GM21360 (cell line): ENCODE results near the gene TSSK2.
"Not testable (repeated sequence)": the region's sequence is repeated elsewhere in the genome, so short reads cannot be mapped to it uniquely, and the experiment has no call there.

ENCODE experiments used
- ATAC-seq: cut with Tn5 transposase; IDR thresholded peaks from one replicate; pipeline ENCODE4 v1.9.1; 2021; ENCODE audit warnings: mild to moderate bottlenecking, moderate library complexity; ENCODE audit not compliant: unreplicated experiment

TSSK2 gene

GRCh38 chr22:19130959-19131684, at the start of gene TSSK2:
TSS of gene TSSK2 (plus strand) at chr22:19131308. CDS start at chr22:19131400, 92 bp downstream.
- no peak for ATAC-seq

- ATAC-seq, result no peak
These were observed 49.8 kb upstream of the TSSK2 start for GRCh38 chr22:19081351-19081750.

GRCh38 chr22:19082101-19082500, 49.0 kb upstream of the TSSK2 start:
- no peak for ATAC-seq

DNA sequence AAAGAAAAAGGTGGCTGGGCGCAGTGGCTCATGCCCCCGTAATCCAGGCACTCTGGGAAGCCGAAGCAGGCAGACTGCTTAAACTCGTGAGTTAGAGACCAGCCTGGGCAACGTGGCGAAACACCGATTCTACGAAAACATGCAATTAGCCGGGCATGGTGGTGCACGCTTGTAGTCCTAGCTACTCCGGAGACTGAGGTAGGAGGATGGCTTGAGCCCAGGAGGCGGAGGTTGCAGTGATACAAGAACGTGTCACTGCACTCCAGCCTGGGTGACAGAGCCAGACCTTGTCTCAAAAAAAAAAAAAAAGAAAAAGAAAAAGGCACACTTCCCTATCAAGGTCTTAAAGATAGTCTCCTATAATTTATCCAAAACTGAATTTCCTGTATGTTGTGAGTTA, 48.3 kb upstream of the TSSK2 start:
- no peak for ATAC-seq

DNA sequence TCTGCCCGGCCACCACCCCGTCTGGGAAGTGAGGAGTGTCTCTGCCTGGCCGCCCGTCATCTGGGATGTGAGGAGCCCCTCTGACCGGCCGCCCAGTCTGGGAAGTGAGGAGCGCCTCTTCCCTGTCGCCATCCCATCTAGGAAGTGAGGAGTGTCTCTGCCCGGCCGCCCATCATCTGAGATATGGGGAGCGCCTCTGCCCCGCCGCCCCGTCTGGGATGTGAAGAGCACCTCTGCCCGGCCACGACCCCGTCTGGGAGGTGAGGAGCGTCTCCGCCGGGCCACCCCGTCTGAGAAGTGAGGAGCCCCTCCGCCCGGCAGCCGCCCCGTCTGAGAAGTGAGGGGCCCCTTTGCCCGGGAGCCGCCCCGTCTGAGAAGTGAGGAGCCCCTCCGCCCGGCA, 47.0 kb upstream of the TSSK2 start:
- not testable (repeated sequence) for ATAC-seq

- not testable (repeated sequence) for ATAC-seq
These were observed 46.5 kb upstream of the TSSK2 start for GRCh38 chr22:19084586-19084985.

GRCh38 chr22:19085233-19085718, 45.8 kb upstream of the TSSK2 start:
- ATAC-seq, result no peak

DNA sequence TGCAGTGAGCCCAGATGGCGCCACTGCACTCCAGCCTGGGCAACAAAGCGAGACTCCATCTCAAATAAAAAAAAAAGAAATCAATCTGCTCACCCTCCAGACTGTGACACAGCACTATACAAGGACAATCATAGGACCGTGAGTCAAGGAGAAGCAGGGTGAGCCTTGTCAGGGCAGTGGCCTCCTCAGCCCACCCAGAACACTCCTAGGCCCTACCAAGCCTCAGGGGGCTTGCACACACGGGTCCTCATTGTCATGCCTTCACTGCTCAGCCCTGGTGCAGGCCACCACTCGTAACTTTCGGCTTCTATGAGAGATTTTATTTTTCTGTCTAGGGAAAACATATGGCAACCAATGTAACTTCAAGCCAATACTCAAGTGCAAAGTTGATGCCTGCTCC, 44.7 kb upstream of the TSSK2 start:
- ATAC-seq, result no peak

GRCh38 chr22:19086896-19087295, 44.2 kb upstream of the TSSK2 start:
- no peak for ATAC-seq

DNA sequence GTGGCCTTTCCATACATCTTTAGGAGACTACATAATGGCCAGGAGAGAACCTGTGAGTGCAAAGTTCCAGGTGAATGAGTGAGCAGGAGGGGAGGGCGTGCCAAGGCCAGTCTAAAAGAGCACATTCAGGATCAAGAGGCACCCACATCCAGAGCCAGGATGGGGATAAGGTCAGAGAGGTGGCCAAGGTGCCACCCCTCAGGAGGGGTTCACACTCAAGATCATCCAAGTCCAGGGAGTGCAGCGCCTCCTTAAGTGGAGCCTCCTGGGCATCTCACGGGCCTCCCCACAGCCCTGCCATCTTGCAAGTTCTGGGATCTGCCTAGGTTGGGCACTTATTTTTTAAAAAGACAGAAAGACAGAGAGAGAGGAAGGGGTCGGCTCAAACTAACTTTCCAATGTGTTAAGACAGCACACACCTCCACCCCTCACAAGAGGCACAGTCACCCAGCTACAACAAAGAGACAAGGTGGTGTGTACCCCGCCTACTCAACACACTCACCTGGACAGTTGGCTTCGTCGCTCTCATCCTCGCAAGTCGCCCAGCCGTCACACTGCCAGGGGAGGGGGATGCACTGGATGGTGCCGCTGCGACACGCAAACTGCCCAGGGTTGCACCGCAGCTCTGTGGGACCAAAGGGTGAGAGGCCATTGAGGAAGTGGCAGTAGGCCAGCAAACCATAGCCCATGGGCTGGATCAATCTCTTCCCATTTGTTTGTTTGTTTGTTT, 42.1 kb upstream of the TSSK2 start:
- no peak for ATAC-seq

GRCh38 chr22:19090183-19090582, 40.9 kb upstream of the TSSK2 start:
- ATAC-seq, result no peak

GRCh38 chr22:19090586-19091127, 40.5 kb upstream of the TSSK2 start:
- no peak for ATAC-seq

GRCh38 chr22:19092725-19093124, 38.4 kb upstream of the TSSK2 start:
- ATAC-seq, result no peak

DNA sequence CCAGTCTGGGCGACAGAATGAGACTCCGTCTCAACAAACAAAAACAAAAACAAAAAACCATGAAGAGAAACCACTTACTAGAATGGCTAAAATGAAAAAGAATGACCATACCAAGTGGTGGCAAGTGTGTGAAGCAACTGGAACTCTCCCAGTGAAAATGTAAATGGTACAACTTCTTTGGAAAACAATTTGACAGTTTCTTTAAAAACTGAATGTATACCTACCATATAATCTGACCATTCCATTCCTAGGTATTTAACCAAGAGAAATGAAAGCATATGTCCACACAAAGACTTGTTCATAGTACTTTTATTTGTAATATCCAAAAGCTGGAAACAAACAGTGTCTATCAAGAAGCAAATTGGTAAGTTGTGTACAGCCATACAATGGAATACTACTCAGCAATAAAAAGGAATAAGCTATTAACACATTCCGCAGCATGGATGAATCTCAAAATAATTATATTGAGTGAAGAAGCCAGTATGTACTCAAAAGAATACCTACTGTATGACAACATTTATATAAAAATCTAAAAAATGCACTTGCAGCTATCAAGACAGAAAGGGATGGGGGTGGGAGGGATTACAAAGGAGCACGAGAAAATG, 36.6 kb upstream of the TSSK2 start:
- no peak for ATAC-seq

DNA sequence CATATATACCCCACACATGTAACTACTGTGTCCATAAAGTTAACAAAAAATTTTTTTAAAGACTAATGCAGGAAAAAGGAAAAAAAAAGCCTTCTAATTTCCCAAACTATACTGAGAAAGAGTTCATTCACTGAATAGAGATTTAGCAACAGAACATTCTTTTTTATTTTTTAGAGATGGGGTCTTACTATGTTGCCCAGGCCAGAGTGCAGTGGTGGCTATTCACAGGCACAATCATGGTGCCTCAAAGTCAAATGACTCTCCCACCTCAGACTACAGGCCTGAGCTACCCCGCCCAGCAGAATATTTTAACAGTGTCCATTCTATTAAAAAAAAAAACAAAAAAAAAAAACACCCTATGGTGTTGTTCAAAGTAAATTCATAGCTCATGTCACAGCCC, 34.6 kb upstream of the TSSK2 start:
- no peak for ATAC-seq

- no peak for ATAC-seq
These were observed 33.6 kb upstream of the TSSK2 start for GRCh38 chr22:19097518-19097917.

DNA sequence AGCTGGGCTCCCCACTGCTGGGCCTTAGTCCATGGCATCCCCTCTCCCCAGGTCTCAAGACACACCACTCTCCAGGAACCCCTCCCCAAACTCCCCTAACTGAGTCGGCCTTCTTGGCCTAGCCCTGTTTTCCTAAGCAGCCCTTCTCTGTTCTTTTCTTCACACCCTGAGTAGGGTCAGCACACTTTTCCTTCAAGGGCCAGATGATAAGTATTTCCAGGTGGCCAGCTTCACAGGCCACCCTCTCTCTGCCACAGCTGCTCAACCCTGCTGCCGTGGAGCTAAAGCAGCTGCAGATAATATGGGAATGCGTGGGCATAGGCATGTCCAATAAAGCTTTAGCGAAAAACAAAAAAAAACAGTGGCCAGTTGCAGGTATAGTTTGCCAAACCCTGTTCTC, 33.0 kb upstream of the TSSK2 start:
- no peak for ATAC-seq

- ATAC-seq, result no peak
These were observed 27.0 kb upstream of the TSSK2 start for GRCh38 chr22:19103880-19104821.

DNA sequence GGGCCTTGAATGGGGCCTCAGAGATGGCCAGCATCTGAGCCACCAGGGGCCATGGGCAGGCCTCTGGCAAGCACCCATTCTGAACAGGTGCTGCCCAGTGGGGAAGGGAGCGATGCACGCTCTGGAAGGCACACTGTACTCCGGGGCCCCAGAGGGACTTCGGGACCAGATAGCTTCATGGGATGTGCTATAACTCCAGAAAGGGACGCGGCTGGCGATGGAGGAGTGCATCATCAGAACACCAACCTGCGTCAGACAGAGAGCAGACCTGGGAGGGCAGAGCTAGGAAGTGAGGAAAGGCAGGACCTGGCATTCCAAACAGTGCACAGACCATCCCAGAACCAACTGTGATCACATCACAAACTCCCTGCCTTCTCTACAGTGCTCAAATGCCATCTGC, 25.7 kb upstream of the TSSK2 start:
- no peak for ATAC-seq
